Measurements from ENCODE around the gene FHOD3.

DNA sequence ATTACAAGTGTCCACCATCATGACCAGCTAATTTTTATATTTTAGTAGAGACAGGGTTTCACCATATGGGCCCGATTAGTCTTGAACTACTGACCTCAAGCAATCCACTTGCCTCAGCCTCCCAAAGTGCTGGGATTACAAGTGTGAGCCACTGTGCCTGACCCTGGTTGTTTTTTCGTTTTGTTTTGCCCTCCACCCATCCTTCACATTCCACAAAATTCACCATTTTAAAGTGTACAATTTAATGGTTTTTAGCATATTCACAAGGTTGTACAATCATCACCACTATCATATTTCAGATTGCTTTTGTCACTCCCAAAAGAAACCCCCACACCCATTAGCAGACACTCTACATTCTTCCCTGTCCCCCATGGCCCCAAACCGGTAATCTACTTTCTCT lies 316.3 kb downstream of the FHOD3 start:
- TF ChIP-seq HOXB13 (CRISPR knock-in tag; IDR thresholded peaks at IDR 0.05; ENCODE audit: low read depth) (no peak), RFX5 (IDR thresholded peaks at IDR 0.05) (no peak), BHLHE40 (IDR thresholded peaks at IDR 0.05; ENCODE audit: low read depth, low read length) (no peak), USF2 (IDR thresholded peaks at IDR 0.05) (no peak), CTCF (IDR thresholded peaks at IDR 0.05) (no peak), MAZ (IDR thresholded peaks at IDR 0.05; ENCODE audit: borderline replicate concordance, low read depth, low read length) (no peak), POLR2A (IDR thresholded peaks at IDR 0.05; ENCODE audit: low read length) (no peak), KDM5A (IDR thresholded peaks at IDR 0.05) (no peak), REST (IDR thresholded peaks at IDR 0.05) (no peak), JUN (IDR thresholded peaks at IDR 0.05) (no peak)
